ENCODE data around the gene BCAS3. TPM values are rescaled to one million over a fixed set of nuclear protein-coding genes. Genes with fewer than 3 reads are reported as not detected.

The BCAS3 gene
- total RNA-seq, 4 donors from 2014 or later = 20.7 to 76.3 (median 39.8) TPM

GRCh38 chr17:61404913-61405685 is 727.4 kb downstream of the BCAS3 start:
- intact Hi-C loops (cut with DNase I; ENCODE audit: low total_unique reads) = no loop called here
- Histone ChIP-seq H3K27ac (peak overlapping the region; percentile 29 to 64 (median 56)), H3K4me1 (peaks cover 19 to 51% (median 35%) of the 10 kb centered on the region in 4 donors), H3K27me3 (peaks cover 97% of the 10 kb centered on the region), H3K9me3 (no peaks in the 10 kb centered on the region), H3K4me3 (peak overlapping the region in 3 of 4 donors; percentile 4 to 51 (median 22)), H3K36me3 (no peaks in the 10 kb centered on the region)
- TF ChIP-seq CTCF (IDR thresholded peaks at IDR 0.05) (no peak), EP300 (IDR thresholded peaks at IDR 0.05; ENCODE audit: low read depth) (no peak), POLR2A (IDR thresholded peaks at IDR 0.05) (no peak)
- WGBS, 2 donors (ENCODE audit: low coverage in 1 of 2) = 5% methylated on average over 54 of the region's 71 CpGs; no CpG with 5 or more reads in 1 of the 2 donors
- in situ Hi-C loops (cut with MboI; ENCODE audit: low pct_ligation_motif_present in 1 of 4, low pct_unique_long_range_greater_than_20kb in 1 of 4, low sequenced_read_pairs in 3 of 4) = loop anchor here in 1 of 4 donors (25.0 kb wide), 1 partner anchor 432 kb away; no protein-coding TSS in a partner anchor
- no peak for DNase-seq

DNA sequence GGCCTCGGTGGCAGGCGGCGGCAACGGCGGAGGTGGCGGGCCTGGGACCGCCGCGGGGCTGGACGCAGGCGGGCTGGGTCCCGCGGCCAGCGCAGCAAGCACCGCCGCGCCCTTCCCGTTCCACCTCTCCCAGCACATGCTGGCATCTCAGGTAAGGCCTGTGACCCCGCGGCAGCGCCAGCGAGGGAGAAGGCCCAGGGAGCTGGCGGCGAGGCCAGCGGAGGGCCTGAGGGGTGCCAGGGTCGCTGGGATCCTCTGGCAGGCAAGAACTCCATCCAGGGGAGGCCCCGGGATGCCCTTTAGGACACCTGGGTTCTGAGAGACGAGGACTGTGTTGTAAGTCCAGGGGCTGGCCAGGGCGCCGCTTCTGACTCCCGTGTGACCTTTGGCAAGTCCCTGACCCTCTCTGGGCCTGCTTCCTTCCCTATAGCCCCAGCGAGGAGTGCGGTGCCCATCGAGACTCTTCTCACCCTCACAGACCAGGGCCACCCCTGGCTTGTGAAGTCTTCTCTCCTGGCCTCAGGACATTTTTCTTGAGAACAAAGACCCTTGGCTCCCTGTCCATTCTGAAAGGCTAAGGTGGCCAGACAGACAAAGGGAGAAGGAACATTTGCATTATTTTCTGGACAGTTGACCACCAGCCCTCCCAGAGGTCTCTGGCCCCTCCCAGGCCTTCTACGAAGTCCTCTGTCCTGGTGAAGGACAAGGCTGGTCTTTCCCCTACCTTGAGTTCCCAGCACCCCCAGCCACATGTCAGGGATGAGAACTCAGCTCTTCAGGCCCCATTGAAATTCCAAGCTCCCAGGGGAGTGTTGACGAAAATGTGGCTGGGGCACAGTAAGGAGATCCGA is 728.3 kb downstream of the BCAS3 start:
- intact Hi-C loops (cut with DNase I; ENCODE audit: low total_unique reads) = no loop called here
- H3K36me3 ChIP-seq = no peaks in the 10 kb centered on the region

GRCh38 chr17:61406537-61406845 is 728.8 kb downstream of the BCAS3 start:
- H3K4me1 ChIP-seq = peaks cover 13 to 56% (median 45%) of the 10 kb centered on the region in 4 donors
- H3K9me3 ChIP-seq = no peaks in the 10 kb centered on the region
- peak overlapping the region in 3 of 4 donors; percentile 49 to 62 (median 54) for H3K27ac ChIP-seq
- no peak overlapping the region for H3K4me3 ChIP-seq
- DNase-seq = no peak
- 43 to 48% methylated on average over 1 of the region's 1 CpG for WGBS, 2 donors (ENCODE audit: low coverage in 1 of 2)
- TF ChIP-seq CTCF (IDR thresholded peaks at IDR 0.05) (no peak), EP300 (IDR thresholded peaks at IDR 0.05; ENCODE audit: low read depth) (no peak), POLR2AphosphoS5 (IDR thresholded peaks at IDR 0.05) (no peak), POLR2A (IDR thresholded peaks at IDR 0.05) (no peak)
- peaks cover 98% of the 10 kb centered on the region for H3K27me3 ChIP-seq
- in situ Hi-C loops (cut with MboI; ENCODE audit: low pct_ligation_motif_present in 1 of 4, low pct_unique_long_range_greater_than_20kb in 1 of 4, low sequenced_read_pairs in 3 of 4) (loop anchor here in 1 of 4 donors (25.0 kb wide), 1 partner anchor 431 kb away; no protein-coding TSS in a partner anchor), intact Hi-C loops (cut with DNase I; ENCODE audit: low total_unique reads) (no loop called here)
- H3K36me3 ChIP-seq = no peaks in the 10 kb centered on the region

More for the DNA sequence above, 728.3 kb downstream of the BCAS3 start:
- Histone ChIP-seq H3K4me3 (peak overlapping the region in 2 of 4 donors; percentile 22 to 51), H3K27me3 (peaks cover 98% of the 10 kb centered on the region), H3K9me3 (no peaks in the 10 kb centered on the region), H3K4me1 (peaks cover 13 to 52% (median 40%) of the 10 kb centered on the region in 4 donors), H3K27ac (peak overlapping the region; percentile 29 to 62 (median 52))
- no peak for TF ChIP-seq POLR2A (IDR thresholded peaks at IDR 0.05)
- TF ChIP-seq EP300 (IDR thresholded peaks at IDR 0.05; ENCODE audit: low read depth) = no peak
- no peak for TF ChIP-seq CTCF (IDR thresholded peaks at IDR 0.05)
- TF ChIP-seq POLR2AphosphoS5 (IDR thresholded peaks at IDR 0.05) = no peak
- in situ Hi-C loops (cut with MboI; ENCODE audit: low pct_ligation_motif_present in 1 of 4, low pct_unique_long_range_greater_than_20kb in 1 of 4, low sequenced_read_pairs in 3 of 4) = loop anchor here in 1 of 4 donors (25.0 kb wide), 1 partner anchor 431 kb away; no protein-coding TSS in a partner anchor
- WGBS, 2 donors (ENCODE audit: low coverage in 1 of 2) = 39 to 54% methylated on average over 2 to 29 of the region's 37 CpGs
- no peak for DNase-seq

Data from transverse colon (tissue), 4 donors.